Stimulated activated CD4-positive, alpha-beta T cell treated with anti-CD3 and anti-CD28 coated beads, Interleukin-2, amount 100 ng/mL, for 48 hours (primary cell): ENCODE data around the gene RXRB.

Experiments
- DNase-seq, 2 donors: peaks; one replicate each; pipeline ENCODE4 v3.0.0-alpha.2; 2020

Gene RXRB

GRCh38 chr6:33195304-33196165 is 4.9 kb downstream of the RXRB start:
- no peak for DNase-seq

DNA sequence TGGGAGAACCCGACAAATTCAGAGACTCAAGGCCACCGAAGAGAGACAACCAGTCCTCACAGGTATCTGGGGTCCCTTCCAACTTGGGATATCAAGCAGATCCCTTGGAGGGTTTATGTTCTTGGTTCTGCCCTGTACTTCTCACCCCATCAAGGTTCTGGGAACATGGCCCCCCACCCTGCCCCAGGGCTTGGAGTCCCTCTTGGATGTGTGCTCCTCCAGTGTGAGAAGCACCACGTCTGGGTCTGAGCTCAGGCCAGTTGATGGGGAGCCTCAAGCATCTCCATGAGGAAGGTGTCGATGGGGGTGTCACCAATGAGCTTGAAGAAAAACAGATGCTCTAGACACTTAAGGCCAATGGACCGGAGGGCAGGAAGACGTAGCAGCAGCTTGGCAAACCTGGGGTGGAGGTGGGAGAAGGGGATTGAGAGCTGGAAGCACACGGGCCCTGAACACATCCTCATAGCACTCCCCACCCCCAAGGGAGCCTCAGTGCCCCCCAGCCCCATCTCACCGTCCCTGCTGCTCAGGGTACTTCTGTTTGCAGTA is 6.0 kb downstream of the RXRB start:
- no peak for DNase-seq

DNA sequence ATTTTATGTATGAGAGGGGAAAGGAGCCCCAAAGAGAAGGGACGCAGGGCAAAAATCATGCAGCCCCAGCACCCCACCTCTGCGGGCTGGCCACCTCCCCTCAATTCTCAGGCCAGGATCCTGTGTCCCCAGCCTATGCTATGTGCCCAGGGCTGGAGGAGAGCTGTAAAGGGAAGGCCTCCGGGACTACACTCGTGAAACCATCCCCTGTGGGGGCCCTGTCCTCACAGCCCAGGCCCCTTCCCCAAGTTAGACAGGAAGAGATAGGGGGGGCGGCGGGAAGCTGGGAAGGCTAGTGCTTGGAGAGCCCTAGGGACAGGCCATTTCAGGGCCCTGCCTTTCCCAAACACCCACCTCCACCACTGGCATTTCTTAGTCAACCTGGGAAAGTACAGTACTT is 6.8 kb downstream of the RXRB start:
- DNase-seq = no peak

DNA sequence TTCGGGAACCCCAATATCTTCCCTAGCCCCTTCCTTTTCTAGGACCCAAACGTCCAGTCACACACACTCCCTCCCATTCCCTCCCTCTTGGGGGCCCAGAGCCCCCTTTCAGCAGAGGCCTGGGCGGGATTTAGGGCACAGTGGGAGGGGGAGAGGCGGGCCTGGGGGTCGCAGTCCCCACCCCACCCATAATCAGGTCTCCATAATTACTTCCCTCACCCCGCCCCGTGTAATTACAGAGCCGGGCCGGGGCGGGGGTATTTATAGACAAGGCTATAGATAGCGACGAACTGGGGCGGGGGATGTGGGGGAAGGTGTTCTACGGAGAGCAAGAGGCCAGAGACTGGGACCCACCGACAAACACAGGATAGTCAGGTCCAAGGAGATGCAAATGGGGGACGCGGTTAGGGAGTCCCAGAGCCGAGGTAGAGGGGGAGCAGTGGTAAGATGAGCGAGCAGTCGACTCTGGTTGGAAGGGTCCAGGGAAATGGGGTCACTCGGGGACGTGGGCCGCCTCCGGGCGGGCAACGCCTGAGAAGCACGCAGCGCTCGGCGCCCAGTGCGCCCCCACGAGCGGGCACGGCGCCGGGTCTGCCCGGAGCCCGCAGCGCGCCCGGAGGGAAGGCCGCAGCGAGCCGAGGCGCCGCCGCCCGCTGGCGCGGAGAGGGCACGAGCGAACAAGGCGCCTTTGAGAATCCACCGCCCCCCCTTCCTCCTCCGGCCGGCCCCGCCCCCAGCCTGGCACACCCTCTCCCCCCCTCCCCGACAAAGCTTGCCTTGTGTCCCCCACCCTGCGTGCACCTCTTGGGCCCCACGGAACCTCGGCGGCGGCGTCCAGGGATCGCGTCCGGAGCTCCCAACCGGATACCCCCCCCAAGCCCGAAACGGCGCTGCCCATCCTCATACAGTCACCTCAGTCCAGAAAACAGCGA is 7.5 kb downstream of the RXRB start:
- no peak for DNase-seq

DNA sequence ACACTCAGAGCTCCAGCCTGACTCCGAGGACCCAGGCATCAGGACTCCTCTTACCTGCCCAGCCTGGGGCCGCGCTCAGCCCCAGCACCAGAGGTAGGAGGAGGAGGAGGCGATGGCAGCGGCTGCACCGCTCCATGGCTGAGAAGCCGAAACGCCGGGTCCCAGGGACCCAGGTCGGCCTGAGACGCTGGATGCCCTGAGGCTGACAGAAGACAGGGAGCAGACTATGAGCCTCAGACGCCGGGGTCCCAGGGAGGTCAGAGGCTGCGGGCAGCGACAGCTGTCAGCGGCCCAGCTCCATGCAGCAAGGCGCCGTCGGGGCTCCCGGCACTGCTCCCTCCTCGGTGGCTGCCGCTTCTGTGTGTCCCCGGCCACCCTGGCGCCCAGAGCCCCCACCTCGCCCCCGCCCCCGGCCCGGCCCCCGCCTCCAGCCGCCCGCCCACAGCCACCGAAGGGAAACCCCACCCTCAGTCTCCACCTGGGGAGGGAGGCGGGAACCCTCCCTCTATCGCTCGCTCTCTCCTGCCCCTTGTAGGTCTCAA is 8.3 kb downstream of the RXRB start, which contains the start of gene COL11A2:
TSS of gene COL11A2 (minus strand) at position 363 of the 542 bp plus-strand sequence. CDS start at position 136, 227 bp downstream.
- DNase-seq = no peak

DNA sequence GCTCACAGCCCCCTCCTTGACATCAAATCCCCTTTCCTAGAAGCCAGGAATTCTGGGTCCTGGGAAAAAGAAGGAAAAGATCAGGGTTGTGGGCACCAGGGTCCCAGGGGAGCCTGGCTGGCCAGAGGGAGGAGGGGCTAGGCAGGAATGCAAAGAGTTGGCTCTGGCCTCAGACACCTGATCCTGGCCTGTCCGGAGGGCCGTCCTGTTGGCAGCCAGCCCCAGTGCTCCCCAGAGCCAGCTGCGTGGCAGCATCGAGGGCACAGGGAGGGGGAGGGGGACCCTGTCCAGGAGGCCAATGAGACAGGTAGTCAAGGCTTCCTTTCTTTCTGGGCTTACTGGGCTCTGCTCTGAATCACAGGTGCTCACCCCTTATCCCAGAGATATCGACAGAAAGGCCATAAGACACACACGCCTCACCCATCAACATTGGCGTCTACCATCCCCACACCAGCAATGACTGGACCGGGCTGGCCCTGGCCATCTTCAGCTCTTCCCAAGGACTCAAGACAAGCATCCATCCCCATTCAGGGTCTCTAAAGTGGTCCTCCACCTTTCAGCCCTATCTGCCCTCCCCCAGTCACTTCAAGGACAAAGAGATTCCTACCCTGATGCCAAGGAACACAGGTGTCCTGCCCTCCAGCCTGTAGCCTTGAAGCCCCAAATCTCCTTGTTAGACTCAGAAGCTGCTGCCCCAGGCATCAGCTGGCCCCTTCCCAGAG is 8.9 kb downstream of the RXRB start:
- DNase-seq = no peak

DNA sequence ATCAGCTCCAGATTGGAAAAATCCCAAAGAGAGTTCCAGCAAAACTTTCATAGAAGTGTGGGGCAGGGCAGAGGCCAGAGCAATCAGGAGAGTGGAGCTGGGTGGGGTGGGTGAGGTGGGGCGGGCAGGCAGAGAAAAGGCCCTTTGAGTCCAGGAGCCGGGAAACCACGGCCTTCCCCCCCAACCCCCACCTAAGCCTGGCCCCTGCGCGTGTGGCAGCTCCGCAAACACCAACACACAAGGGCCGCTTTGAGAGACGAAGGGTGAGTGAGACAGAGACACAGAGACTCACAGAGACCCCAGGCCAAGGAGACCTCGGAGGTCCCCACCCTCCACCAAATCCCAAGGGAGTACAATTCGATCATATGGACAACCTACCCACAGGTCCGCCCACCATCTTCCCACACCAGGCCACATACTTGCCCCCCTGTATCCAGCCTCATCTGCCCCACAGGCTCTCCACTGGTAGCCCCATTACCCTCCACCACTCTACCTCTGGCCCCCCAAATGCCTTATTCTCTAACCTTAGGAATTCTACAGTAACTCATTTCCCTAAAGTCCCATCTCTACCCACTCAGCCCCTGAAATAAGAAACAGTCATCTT is 9.9 kb downstream of the RXRB start:
- no peak for DNase-seq

DNA sequence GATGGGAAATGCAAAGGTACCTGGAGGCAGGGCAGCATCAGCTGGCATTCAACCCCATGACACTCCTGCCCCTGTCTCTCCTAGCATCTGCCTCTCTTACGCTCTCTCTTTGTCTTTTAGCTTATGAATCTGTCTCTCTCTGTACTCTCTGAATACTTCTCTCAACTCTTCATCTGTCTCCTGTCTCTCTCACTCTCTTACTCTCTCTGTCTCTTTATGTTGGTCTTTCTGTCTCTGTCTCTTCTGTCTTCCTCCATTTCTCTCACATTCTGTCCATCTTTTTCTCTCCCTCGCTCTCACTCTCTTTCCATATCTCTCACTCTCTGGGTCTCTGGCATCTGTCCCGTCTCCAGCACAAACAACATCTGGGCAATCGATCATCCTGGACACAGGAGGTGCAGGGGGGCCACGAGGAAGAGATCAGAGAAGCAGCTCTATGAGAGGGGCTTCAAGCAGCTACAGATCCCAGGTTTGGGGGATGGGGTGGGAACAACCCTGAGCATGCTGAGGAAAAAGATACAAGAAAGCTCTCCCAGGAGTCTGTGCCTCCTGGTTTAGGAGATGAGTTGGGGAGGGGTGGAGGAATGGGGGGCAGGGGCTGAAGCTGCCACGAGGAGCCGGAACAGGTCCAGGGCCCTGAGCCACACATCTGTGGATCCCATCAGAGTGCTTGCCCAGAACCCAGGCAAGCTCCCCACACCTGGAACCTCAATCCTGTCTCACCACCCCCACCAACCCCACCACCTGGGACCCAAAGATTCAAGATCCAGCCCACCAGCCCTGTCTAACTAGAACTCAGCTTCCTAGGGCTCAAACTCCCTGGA is 10.6 kb downstream of the RXRB start:
- no peak for DNase-seq

DNA sequence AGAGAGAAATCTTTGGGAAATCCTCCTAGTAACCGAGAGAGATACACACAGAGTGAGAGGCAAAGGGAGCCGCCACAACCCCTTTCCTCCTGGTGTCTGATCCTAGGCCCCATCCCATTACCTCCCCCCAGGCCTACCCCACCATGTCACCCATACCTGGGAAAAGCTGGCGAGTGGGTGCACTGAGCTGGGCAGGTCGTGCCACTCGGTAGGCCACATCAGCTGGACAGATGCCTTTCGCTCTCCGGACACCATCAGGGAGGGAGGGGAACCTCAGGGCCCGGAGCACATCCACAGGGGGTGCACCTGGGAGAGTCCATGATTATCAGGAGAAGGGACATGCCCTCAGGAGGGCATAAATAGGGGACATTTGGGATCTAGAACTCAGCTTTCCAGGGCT is 11.3 kb downstream of the RXRB start:
- DNase-seq = no peak

- no peak for DNase-seq
Measured at GRCh38 chr6:33187809-33188208, 12.7 kb downstream of the RXRB start.

DNA sequence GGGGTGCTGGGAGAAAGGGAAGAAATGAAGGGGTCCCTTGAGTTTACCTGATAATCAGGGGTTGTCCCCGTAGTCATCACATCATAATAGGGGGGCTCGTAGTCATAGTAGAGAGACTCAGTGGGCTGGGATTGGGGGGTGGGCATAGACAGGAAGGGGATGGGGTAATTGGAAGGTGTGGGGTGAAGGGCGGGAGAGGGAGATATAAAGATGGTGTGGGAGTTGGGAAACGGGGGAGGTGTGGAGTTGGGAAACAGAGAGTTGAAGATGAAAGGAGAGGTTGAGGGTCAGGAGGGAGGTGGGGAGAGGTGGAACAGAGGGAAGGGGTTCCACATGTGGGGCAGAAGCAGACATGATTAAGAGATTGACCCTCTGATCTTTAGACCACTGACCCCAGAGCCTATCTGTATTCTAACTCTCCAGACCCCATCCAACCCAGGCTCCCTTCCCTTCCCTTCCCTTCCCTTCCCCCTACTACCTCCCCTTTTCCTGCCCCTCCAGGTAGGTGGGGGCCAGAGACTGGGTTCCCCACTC is 14.7 kb downstream of the RXRB start:
- DNase-seq = no peak

- DNase-seq = no peak
Measured at GRCh38 chr6:33185190-33185589, 15.3 kb downstream of the RXRB start.

GRCh38 chr6:33183071-33183683 is 17.3 kb downstream of the RXRB start:
- no peak for DNase-seq

DNA sequence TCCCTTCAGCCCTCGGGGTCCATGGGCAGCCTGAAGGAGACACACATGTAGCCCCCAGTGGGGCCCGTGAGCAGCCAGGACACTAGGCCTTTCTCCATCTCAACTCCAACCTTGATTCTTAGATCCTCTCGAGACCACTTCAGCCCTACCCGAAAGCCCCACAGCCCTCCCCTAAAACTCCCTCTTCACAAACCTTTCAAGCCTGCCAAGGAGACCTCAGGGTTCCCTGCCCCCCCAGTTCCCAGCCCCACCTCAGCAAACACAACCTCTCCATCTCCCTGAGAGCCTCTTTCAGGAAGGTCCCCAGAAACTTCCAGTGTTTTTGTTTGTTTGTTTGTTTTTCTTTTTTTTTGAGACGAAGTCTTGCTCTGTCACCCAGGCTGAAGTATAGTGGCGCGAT is 19.3 kb downstream of the RXRB start:
- no peak for DNase-seq

GRCh38 chr6:33178755-33179475 is 21.6 kb downstream of the RXRB start:
- DNase-seq = no peak

GRCh38 chr6:33177552-33178446 is 22.7 kb downstream of the RXRB start:
- no peak for DNase-seq

DNA sequence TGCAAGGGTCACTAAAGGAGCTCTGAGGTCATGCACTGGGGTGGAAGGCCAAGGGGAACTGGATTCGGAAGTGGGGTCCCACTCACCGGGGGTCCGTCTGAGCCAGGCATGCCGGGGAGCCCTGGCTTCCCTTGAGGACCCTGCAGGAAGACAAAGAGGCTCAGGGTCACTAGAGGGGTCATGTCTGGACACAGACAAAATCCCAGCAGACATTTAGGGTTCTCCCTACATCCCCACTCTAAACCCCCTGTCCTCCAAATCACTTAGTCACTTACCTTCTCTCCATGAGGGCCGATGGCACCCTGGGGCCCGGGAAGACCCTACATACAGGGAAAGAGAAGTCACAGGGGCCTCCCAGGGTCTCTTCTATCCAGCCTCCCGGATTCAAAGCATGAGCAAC is 23.6 kb downstream of the RXRB start:
- no peak for DNase-seq

DNA sequence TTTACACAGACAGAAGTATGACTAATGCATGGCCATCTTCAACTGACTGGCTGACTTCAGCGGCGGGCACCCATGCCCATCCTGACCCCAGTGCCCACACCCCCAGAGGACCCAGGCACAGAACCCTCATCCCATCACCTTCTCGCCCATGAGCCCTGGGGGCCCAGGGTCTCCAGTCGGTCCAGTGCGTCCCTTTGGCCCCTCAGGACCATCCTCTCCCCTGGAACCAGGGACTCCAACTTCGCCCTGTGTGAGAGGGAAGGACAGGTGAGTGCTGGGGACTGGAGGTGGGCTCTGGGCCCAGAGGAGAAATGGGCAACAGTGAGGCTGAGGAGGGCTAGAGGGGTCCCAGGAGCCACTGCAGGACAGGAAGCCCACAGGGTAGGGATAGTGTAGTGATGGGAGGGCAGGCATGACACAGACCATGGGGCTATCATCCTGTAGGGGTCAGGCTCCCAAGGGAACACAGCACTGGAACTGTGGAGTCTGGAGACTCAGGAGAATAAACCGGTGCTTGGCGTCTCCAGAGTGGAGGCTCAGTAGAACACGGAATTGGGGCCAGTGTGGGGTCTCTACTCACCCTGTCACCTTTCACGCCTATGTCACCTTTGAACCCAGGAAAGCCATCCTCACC is 24.9 kb downstream of the RXRB start:
- DNase-seq = no peak
